PFSK-1 (cell line): ENCODE results near the gene FGD4.

ENCODE experiments used
- FOXP2 ChIP-seq: optimal IDR thresholded peaks from 2 replicates; pipeline ENCODE3; 2011; ENCODE audit warnings: borderline replicate concordance, control low read depth, inconsistent platforms; ENCODE audit not compliant: insufficient read depth; ENCODE audit errors: extremely low read length, extremely low read depth
- POLR2AphosphoS5 ChIP-seq: IDR thresholded peaks from 2 replicates; pipeline ENCODE4 v1.6.1; 2012; ENCODE audit warnings: low read depth, mild to moderate bottlenecking, control low read depth, low read length, moderate library complexity
- REST ChIP-seq, 2 experiments: IDR thresholded peaks; 2 replicates each; pipeline versions ENCODE4 v1.6.1 to v1.8.0; 2011 to 2012; ENCODE audit warnings: low read depth in 2 of 2, low read length in 2 of 2, control low read depth in 1 of 2, inconsistent platforms in 1 of 2, mild to moderate bottlenecking in 1 of 2, moderate library complexity in 1 of 2; ENCODE audit not compliant: insufficient read depth in 1 of 2
- SIN3A ChIP-seq: IDR thresholded peaks from 2 replicates; pipeline ENCODE4 v1.6.1; 2012; ENCODE audit warnings: mild to moderate bottlenecking, low read length, moderate library complexity, borderline replicate concordance; ENCODE audit not compliant: insufficient read depth
- TAF1 ChIP-seq: IDR thresholded peaks from 2 replicates; pipeline ENCODE4 v1.6.1; 2012; ENCODE audit warnings: low read length, control low read depth, borderline replicate concordance; ENCODE audit not compliant: insufficient read depth

Gene FGD4

GRCh38 chr12:32574585-32574984 is 175.2 kb downstream of the FGD4 start:
- TF ChIP-seq FOXP2 (no peak), POLR2AphosphoS5 (no peak), SIN3A (no peak)

- TF ChIP-seq TAF1 = no peak
Measured at GRCh38 chr12:32577328-32577727, 178.0 kb downstream of the FGD4 start.

- TF ChIP-seq TAF1 = no peak
- no peak for TF ChIP-seq SIN3A
Measured at GRCh38 chr12:32583534-32583933, 184.2 kb downstream of the FGD4 start.

GRCh38 chr12:32585680-32586079 is 186.3 kb downstream of the FGD4 start:
- TF ChIP-seq POLR2AphosphoS5 = no peak
- no peak for TF ChIP-seq REST (IDR thresholded peaks at IDR 0.05; ENCODE audit: insufficient read depth in 1 of 2, low read depth in 2 of 2, low read length in 2 of 2)
- no peak for TF ChIP-seq TAF1
- no peak for TF ChIP-seq FOXP2
- no peak for TF ChIP-seq SIN3A

GRCh38 chr12:32586390-32586789 is 187.0 kb downstream of the FGD4 start:
- TF ChIP-seq REST (IDR thresholded peaks at IDR 0.05; ENCODE audit: insufficient read depth in 1 of 2, low read depth in 2 of 2, low read length in 2 of 2) (no peak), TAF1 (no peak), SIN3A (no peak), POLR2AphosphoS5 (no peak), FOXP2 (no peak)

DNA sequence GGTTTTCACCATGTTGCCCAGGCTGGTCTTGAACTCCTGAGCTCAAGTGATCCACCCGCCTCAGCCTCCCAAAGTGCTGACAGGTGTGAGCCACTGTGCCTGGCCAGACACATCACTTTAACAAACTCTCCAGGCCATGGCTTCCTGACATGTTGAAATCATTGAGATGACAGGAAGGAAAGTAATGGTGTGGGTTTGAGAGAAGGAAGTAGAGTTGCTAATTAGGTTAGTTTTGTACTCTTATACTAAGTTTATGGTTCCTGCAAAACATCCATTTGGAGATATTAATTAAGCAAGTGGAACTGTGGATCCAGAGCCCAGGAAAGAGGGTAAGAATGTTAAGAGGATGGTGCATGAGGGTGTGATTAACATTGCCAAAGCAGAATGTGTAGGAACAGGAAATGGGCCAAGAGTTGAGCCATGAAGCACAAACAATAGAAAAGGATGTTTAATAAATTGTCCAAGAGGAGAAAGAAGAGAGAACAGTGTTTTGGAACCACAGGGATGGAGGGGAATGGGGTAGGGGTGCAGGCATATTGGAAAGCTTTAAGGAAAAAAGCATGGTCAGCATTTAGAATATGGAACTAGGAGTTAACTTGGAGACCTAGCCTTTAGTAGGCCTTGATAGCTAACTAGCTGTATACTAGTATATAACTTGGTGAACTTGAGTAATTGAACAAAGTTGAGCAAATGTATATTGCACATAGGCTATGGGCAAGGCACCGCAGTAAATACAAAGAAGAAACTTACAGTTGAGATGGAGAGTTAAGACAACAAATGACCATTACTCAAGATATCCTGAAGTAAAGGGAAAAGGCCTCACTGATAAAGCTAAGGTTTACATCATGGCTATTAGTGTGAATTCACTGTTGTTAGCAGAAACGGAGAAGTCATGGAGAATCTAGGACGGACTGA is 188.5 kb downstream of the FGD4 start:
- TF ChIP-seq SIN3A (no peak), TAF1 (no peak), POLR2AphosphoS5 (no peak), FOXP2 (no peak), REST (IDR thresholded peaks at IDR 0.05; ENCODE audit: insufficient read depth in 1 of 2, low read depth in 2 of 2, low read length in 2 of 2) (no peak)
